HT-29 (cell line): ENCODE data around the gene NRARP. TPM values are rescaled to one million over a fixed set of nuclear protein-coding genes. Genes with fewer than 3 reads are reported as not detected.

ENCODE experiments used
- DNase-seq: peaks from one replicate; pipeline ENCODE4 v3.0.0-alpha.2; 2015; ENCODE audit warnings: low spot score
- total RNA-seq: library from RNA; depleted of rRNA; stranded (reverse); fragments of >200 nt; shearing (Covaris generic); gene quantifications from 2 replicates; pipeline ENCODE4 v1.2.3, GENCODE V29; 2014

Gene NRARP
- total RNA-seq, 1 experiment from 2014 or later, result 116 TPM

- peak; percentile 89 for DNase-seq
These were observed 9.3 kb upstream of the NRARP start for GRCh38 chr9:137311171-137311985.

- peak; percentile 46 for DNase-seq
These were observed 8.3 kb upstream of the NRARP start for GRCh38 chr9:137310189-137311052.

GRCh38 chr9:137309368-137310188, 7.5 kb upstream of the NRARP start:
- DNase-seq, result no peak

GRCh38 chr9:137308057-137308619, 6.1 kb upstream of the NRARP start:
- DNase-seq, result no peak

GRCh38 chr9:137307255-137308056, 5.4 kb upstream of the NRARP start:
- no peak for DNase-seq

GRCh38 chr9:137306850-137307254, 4.8 kb upstream of the NRARP start:
- DNase-seq, result no peak

- DNase-seq, result no peak
These were observed 4.2 kb upstream of the NRARP start for GRCh38 chr9:137306066-137306849.

- DNase-seq, result no peak
These were observed 3.7 kb upstream of the NRARP start for GRCh38 chr9:137305798-137306065.

GRCh38 chr9:137305060-137305797, 3.2 kb upstream of the NRARP start:
- peak; percentile 38 for DNase-seq

- no peak for DNase-seq
These were observed 2.5 kb upstream of the NRARP start for GRCh38 chr9:137304383-137305059.

GRCh38 chr9:137303893-137304382, 1.9 kb upstream of the NRARP start:
- DNase-seq, result no peak

GRCh38 chr9:137303151-137303892, 1.3 kb upstream of the NRARP start:
- no peak for DNase-seq

GRCh38 chr9:137302449-137303150, 529 bp upstream of the NRARP start:
- no peak for DNase-seq

GRCh38 chr9:137301081-137301947, 757 bp downstream of the NRARP start:
- peak; percentile 69 for DNase-seq

- peak; percentile 74 for DNase-seq
These were observed 1.4 kb downstream of the NRARP start for GRCh38 chr9:137300567-137301080.

- peak; percentile 61 for DNase-seq
These were observed 2.1 kb downstream of the NRARP start for GRCh38 chr9:137299938-137300337.
